Stimulated activated effector memory CD8-positive, alpha-beta T cell treated with anti-CD3 and anti-CD28 coated beads, Interleukin-12 subunit alpha, Interleukin-12 subunit beta, amount 100 ng/mL, for 72 hours (primary cell): ENCODE results near the gene EIF4G2.
A peak's percentile ranks its signal among the peaks of the same experiment; 100 is the strongest.
"Not testable (repeated sequence)": the region's sequence is repeated elsewhere in the genome, so short reads cannot be mapped to it uniquely, and the experiment has no call there.

Source experiments
- ATAC-seq: fragments of 150-1000 bp; cut with Tn5 transposase; 2 replicates; pipeline ENCODE4 v1.10.0; 2021
- DNase-seq, 2 donors: peaks; one replicate each; pipeline ENCODE4 v3.0.0; 2021 to 2022; ENCODE audit warnings: low spot score in 2 of 2
- H3K27ac Mint-ChIP-seq: one replicate; pipeline ENCODE4 v1.8.0; 2022; ENCODE audit warnings: mild to moderate bottlenecking, mixed read lengths
- H3K36me3 Mint-ChIP-seq: one replicate; pipeline ENCODE4 v1.8.0; 2022; ENCODE audit warnings: mild to moderate bottlenecking, mixed read lengths
- H3K4me1 Mint-ChIP-seq: one replicate; pipeline ENCODE4 v1.8.0; 2022; ENCODE audit warnings: mixed read lengths
- H3K4me3 Mint-ChIP-seq: one replicate; pipeline ENCODE4 v1.8.0; 2022; ENCODE audit warnings: mild to moderate bottlenecking, mixed read lengths
- H3K9me3 Mint-ChIP-seq: one replicate; pipeline ENCODE4 v1.8.0; 2022; ENCODE audit warnings: mixed read lengths

The EIF4G2 gene

GRCh38 chr11:10808553-10809372 is at the start of gene EIF4G2:
Gene EIF4G2, minus strand, starts transcription at chr11:10808926.
- ATAC-seq (peak; percentile 96), DNase-seq (peak; percentile 95 to 99)
- Mint-ChIP-seq H3K4me1 (peaks cover 43% of the 10 kb centered on the region), H3K36me3 (peaks cover 60% of the 10 kb centered on the region), H3K27ac (peak within 1 kb of the TSS; percentile 98), H3K9me3 (no peaks in the 10 kb centered on the region), H3K4me3 (peak within 1 kb of the TSS; percentile 88)

GRCh38 chr11:10857709-10858438 is 49.1 kb upstream of the EIF4G2 start, which contains the start of gene ZBED5:
Gene ZBED5, minus strand, starts transcription at chr11:10858053. Its CDS starts 3,108 bp downstream, at chr11:10854945.
- ATAC-seq, result peak; percentile 95
- Mint-ChIP-seq H3K9me3 (no peaks in the 10 kb centered on the region), H3K36me3 (peaks cover 49% of the 10 kb centered on the region), H3K27ac (peak within 1 kb of the TSS; percentile 100), H3K4me1 (peaks cover 23% of the 10 kb centered on the region), H3K4me3 (peak within 1 kb of the TSS; percentile 100)
- DNase-seq, result peak; percentile 95

DNA sequence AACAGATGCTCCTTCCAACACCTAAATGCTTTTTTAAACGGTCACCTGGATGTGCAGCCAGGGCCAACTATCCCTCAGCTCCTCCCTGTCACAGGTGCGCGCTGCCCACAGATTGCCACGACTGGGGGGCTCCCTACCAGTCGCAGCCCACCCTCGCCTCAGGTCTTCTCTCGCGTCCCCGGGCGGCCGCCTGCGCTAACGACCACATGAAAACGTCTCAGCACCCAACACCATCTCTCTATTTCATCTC is 48.7 kb upstream of the EIF4G2 start:
- no peaks in the 10 kb centered on the region for H3K9me3 Mint-ChIP-seq
- DNase-seq (no peak), ATAC-seq (peak; percentile 5)
- peak overlapping the region; percentile 100 for H3K27ac Mint-ChIP-seq
- H3K36me3 Mint-ChIP-seq, result peaks cover 54% of the 10 kb centered on the region
- H3K4me1 Mint-ChIP-seq, result peaks cover 23% of the 10 kb centered on the region
- peak overlapping the region; percentile 100 for H3K4me3 Mint-ChIP-seq

- H3K4me1 Mint-ChIP-seq, result peaks cover 28% of the 10 kb centered on the region
- H3K27ac Mint-ChIP-seq, result peak overlapping the region; percentile 100
- no peak for DNase-seq
- H3K36me3 Mint-ChIP-seq, result peaks cover 59% of the 10 kb centered on the region
- no peaks in the 10 kb centered on the region for H3K9me3 Mint-ChIP-seq
- H3K4me3 Mint-ChIP-seq, result peak overlapping the region; percentile 100
- no peak for ATAC-seq
Observed at GRCh38 chr11:10856689-10857458, 48.1 kb upstream of the EIF4G2 start.

- Mint-ChIP-seq H3K4me1 (peaks cover 28% of the 10 kb centered on the region), H3K4me3 (no peak overlapping the region), H3K9me3 (no peaks in the 10 kb centered on the region), H3K27ac (no peak overlapping the region), H3K36me3 (peaks cover 59% of the 10 kb centered on the region)
- ATAC-seq (no peak), DNase-seq (no peak)
Observed at GRCh38 chr11:10855295-10855694, 46.6 kb upstream of the EIF4G2 start.

- Mint-ChIP-seq H3K4me3 (no peak overlapping the region), H3K27ac (no peak overlapping the region), H3K36me3 (peaks cover 19% of the 10 kb centered on the region), H3K9me3 (no peaks in the 10 kb centered on the region), H3K4me1 (peaks cover 16% of the 10 kb centered on the region)
- DNase-seq (no peak), ATAC-seq (no peak)
Observed at GRCh38 chr11:10847960-10848860, 39.5 kb upstream of the EIF4G2 start.

DNA sequence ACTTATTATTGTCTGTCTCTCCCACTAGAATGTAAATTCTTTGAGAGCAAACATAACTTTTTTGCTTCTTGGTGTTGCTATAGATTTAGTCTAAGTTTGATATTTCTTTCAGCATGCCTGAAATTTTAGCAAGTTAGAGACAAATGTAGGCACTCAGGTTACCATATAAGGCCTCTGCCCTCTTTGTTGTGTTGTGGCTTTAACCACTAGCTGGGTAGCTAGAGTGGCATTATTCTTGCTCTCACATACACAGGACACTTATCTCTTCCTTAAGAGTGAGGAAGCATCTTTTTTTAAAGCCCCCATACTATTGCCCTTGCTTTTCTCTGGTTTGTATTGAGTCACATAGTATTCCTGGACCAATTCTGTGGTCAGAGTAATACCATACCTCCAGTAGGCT is 37.9 kb upstream of the EIF4G2 start:
- H3K4me3 Mint-ChIP-seq, result no peak overlapping the region
- no peak overlapping the region for H3K27ac Mint-ChIP-seq
- no peaks in the 10 kb centered on the region for H3K9me3 Mint-ChIP-seq
- DNase-seq (no peak), ATAC-seq (no peak)
- peaks cover 9% of the 10 kb centered on the region for H3K4me1 Mint-ChIP-seq
- H3K36me3 Mint-ChIP-seq, result peaks cover 5% of the 10 kb centered on the region

DNA sequence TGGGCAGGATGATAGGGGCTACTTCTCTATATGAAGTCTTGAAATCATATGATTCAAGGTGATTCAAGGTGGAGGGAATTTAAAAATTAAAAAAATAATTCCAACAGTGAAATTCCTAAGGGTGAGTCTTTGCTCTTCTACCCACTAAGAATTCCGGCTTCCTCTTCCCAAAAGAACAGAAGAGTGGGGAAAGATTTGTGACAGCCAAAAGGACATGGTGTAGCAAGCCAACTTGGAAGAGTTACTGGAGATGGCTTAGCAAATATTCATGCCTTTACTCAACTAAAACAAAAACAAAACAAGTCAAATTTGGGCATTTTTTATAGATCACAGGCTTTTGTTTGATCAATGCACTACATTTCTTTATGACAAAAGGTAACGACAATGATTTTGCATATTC is 36.9 kb upstream of the EIF4G2 start:
- Mint-ChIP-seq H3K4me3 (no peak overlapping the region), H3K36me3 (peaks cover 5% of the 10 kb centered on the region), H3K27ac (no peak overlapping the region), H3K9me3 (no peaks in the 10 kb centered on the region), H3K4me1 (peaks cover 9% of the 10 kb centered on the region)
- DNase-seq (no peak), ATAC-seq (no peak)

DNA sequence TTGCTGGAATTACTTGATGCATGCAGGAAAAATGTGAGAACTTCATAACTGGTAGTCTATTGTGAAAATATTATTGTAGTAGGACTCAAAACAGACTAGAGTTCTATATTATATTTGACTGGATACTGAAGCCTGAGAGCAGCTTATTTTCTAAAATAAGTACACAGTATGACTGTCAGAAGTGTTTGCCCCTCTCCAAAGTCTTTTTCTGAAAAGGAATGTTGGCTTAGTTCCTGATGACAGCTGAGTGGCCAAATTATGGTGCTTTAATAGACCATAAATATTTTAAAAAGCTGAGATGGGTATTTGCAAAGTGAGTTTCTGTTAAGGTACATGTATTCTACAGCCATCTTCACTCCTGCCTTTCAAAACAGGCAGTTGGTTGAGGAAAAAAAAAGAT is 36.1 kb upstream of the EIF4G2 start:
- Mint-ChIP-seq H3K36me3 (peaks cover 3% of the 10 kb centered on the region), H3K4me1 (peaks cover 9% of the 10 kb centered on the region), H3K27ac (no peak overlapping the region), H3K9me3 (no peaks in the 10 kb centered on the region), H3K4me3 (no peak overlapping the region)
- no peak for DNase-seq
- no peak for ATAC-seq

DNA sequence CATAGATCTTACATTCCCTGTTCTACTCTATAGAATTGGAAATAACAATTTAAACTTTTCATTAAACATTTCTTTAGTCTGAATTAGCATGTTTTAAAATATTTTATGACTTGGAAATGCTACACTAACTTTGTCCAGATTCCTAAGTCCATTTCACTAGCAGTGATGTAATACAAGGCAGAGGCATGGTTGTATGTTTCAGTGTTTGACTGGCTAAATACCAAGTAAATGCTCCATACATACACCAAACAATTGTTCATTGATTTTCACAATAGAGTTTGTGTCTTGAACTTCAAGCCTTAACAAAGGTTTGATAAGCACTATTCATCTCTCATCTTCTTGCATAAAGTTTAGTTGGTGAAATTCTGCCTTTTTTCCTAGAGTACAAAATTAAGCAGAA is 35.6 kb upstream of the EIF4G2 start:
- DNase-seq, result no peak
- peaks cover 9% of the 10 kb centered on the region for H3K4me1 Mint-ChIP-seq
- no peaks in the 10 kb centered on the region for H3K9me3 Mint-ChIP-seq

GRCh38 chr11:10838881-10839280 is 30.2 kb upstream of the EIF4G2 start:
- no peaks in the 10 kb centered on the region for H3K36me3 Mint-ChIP-seq
- H3K4me1 Mint-ChIP-seq, result no peaks in the 10 kb centered on the region
- no peak overlapping the region for H3K27ac Mint-ChIP-seq
- no peak for DNase-seq
- H3K9me3 Mint-ChIP-seq, result no peaks in the 10 kb centered on the region
- no peak overlapping the region for H3K4me3 Mint-ChIP-seq
- no peak for ATAC-seq

More for the DNA sequence above, 35.6 kb upstream of the EIF4G2 start:
- Mint-ChIP-seq H3K27ac (no peak overlapping the region), H3K4me3 (no peak overlapping the region), H3K36me3 (no peaks in the 10 kb centered on the region)
- no peak for ATAC-seq

- Mint-ChIP-seq H3K27ac (no peak overlapping the region), H3K4me3 (no peak overlapping the region), H3K36me3 (no peaks in the 10 kb centered on the region), H3K4me1 (no peaks in the 10 kb centered on the region), H3K9me3 (no peaks in the 10 kb centered on the region)
- no peak for DNase-seq
- ATAC-seq, result no peak
Observed at GRCh38 chr11:10838083-10838482, 29.4 kb upstream of the EIF4G2 start.

DNA sequence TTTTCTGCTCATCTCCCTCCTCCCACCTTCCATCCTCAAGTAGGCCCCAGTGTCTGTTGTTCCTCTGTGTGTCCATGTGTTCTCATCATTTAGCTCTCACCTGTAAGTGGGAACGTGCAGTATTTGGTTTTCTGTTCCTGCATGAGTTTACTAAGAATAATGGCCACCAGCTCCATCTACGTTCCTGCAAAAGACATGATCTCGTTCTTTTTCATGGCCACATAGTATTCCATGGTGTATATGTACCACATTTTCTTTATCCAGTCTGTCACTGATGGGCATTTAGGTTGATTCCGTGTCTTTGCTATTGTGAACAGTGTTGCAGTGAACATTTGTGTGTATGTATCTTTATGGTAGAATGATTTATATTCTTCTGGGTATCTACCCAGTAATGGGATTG is 28.2 kb upstream of the EIF4G2 start:
- not testable (repeated sequence) for DNase-seq, H3K4me1 Mint-ChIP-seq, H3K27ac Mint-ChIP-seq, H3K36me3 Mint-ChIP-seq, ATAC-seq, H3K4me3 Mint-ChIP-seq, H3K9me3 Mint-ChIP-seq

- DNase-seq (no peak), ATAC-seq (no peak)
- H3K4me1 Mint-ChIP-seq, result no peaks in the 10 kb centered on the region
- no peaks in the 10 kb centered on the region for H3K36me3 Mint-ChIP-seq
- no peak overlapping the region for H3K27ac Mint-ChIP-seq
- H3K9me3 Mint-ChIP-seq, result no peaks in the 10 kb centered on the region
- no peak overlapping the region for H3K4me3 Mint-ChIP-seq
Observed at GRCh38 chr11:10829139-10829538, 20.4 kb upstream of the EIF4G2 start.

GRCh38 chr11:10828402-10828801 is 19.7 kb upstream of the EIF4G2 start:
- ATAC-seq, result no peak

More at GRCh38 chr11:10828402-10828801, 19.7 kb upstream of the EIF4G2 start:
- Mint-ChIP-seq H3K4me1 (no peaks in the 10 kb centered on the region), H3K27ac (no peak overlapping the region), H3K4me3 (no peak overlapping the region), H3K36me3 (no peaks in the 10 kb centered on the region), H3K9me3 (no peaks in the 10 kb centered on the region)
- DNase-seq, result no peak
